Measurements from ENCODE around the gene TAT.

Gene TAT

DNA sequence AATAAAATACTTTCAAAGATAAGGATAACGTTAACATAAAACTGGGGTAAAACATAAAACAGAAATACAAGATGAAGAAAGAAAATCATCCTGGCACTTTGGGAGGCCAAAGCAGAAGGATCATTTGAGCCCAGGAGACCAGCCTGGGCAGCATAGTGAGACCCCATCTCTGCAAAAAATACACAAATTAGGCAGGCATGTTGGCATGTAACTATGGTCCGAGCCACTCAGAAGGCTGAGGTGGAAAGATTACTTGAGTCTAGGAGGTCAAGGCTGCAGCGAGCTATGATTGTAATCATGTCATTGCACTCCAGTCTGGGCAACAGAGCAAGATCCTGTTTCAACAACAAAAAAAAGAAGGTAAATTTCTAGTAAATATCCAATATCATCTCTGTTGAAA is 19.6 kb downstream of the TAT start:
- TF ChIP-seq, protein P1, sequence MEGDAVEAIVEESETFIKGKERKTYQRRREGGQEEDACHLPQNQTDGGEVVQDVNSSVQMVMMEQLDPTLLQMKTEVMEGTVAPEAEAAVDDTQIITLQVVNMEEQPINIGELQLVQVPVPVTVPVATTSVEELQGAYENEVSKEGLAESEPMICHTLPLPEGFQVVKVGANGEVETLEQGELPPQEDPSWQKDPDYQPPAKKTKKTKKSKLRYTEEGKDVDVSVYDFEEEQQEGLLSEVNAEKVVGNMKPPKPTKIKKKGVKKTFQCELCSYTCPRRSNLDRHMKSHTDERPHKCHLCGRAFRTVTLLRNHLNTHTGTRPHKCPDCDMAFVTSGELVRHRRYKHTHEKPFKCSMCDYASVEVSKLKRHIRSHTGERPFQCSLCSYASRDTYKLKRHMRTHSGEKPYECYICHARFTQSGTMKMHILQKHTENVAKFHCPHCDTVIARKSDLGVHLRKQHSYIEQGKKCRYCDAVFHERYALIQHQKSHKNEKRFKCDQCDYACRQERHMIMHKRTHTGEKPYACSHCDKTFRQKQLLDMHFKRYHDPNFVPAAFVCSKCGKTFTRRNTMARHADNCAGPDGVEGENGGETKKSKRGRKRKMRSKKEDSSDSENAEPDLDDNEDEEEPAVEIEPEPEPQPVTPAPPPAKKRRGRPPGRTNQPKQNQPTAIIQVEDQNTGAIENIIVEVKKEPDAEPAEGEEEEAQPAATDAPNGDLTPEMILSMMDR (IDR thresholded peaks at IDR 0.05; ENCODE audit: insufficient read depth, low read depth, low read length, missing control alignments): no peak
- H3K4me3 ChIP-seq (ENCODE audit: low read depth, low read length): no peak overlapping the region
- no peak for DNase-seq (ENCODE audit: low read depth)

DNA sequence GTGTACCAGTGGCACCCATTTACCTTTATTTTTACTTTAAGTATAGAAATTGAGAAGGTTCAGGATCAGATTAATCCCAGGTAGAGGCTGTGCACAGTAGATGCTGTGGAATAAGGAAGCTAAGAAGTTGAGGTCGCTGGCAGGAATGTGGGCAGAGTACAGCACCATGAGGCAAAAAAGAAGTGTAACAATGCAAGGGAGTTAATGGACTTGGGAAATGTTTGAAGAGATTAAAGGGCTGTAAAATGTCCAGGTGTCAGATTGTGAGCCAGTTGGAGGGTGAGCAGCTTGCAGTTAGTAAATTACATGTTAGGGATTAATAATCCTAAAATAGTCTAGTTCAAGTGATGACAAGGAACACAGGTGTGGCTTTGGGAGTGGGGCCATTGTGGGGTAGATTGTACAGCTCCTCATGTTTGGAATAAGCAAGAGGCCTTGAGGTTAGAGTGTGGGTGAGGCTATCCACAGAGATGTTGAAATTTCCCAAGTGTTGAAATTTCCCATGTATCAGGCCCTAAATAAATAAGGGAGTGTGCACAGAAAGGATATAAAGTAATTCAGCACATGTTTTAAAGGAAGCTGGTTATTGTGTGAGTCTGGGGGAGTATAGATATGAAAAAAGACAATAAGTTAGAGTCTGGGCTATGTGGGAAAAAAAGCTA is 21.5 kb downstream of the TAT start:
- TF ChIP-seq, protein P1 (IDR thresholded peaks at IDR 0.05; ENCODE audit: insufficient read depth, low read depth, low read length, missing control alignments): no peak
- no peak for DNase-seq (ENCODE audit: low read depth)
- H3K4me3 ChIP-seq (ENCODE audit: low read depth, low read length): no peak overlapping the region

DNA sequence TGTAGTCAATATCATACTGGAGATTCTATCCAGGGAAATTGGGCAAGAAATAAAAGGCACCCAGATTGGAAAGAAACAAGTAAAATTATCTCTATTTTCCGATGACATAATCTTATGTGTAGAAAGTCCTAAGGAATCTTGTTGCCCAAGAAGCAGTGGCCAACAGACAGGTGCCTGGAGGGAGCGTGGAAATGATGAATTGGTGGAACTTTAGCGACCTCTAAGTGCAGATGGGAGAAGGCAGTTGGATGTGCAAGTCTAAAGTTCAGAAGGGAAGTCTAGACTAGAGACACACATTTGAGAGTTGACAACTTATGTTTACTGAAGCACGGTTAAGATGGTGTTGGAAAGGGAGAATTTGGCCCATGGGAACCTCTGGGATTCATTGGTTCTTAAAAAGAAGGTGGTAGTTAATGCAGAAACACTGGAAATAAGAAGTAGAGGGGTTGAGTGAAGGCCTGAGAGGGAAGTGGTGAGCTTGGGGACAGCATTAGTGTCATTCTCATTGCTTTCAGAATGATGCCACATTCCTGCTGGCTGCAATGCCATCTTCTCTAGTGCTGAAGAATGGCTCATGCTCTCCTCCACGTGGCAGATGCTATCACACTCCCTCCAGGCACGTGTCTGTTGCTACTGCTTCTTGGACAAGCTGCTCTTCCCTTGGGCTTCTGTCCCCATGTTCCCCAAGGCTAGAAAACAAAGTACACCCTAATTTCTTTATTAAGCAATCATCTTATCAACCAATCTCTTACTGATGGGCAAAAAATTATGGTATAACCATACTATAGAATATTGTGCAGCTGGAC is 24.0 kb downstream of the TAT start:
- H3K4me3 ChIP-seq (ENCODE audit: low read depth, low read length): no peak overlapping the region
- TF ChIP-seq, protein P1 (IDR thresholded peaks at IDR 0.05; ENCODE audit: insufficient read depth, low read depth, low read length, missing control alignments): peak; percentile 9
- no peak for DNase-seq (ENCODE audit: low read depth)

DNA sequence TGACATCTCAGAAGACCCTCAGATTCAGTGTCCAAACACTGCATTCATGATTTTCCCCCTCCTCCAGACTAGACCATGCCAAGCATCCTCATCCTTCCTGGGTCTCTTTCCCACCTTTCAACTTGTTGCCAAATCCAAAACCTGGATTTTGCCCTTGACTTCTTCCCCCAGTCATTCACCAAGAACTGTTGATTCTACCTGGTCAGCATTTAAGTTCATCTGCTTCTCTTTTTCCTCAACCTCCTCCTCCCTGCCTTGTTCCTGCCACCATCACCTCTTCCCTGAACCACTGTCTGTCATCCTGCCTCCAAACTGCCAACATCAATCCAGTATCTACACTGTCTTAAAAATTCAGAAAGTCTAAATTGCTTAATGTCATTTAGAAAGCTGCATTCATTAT is 29.7 kb downstream of the TAT start:
- no peak overlapping the region for H3K4me3 ChIP-seq (ENCODE audit: low read depth, low read length)
- DNase-seq (ENCODE audit: low read depth): no peak
- TF ChIP-seq, protein P1 (IDR thresholded peaks at IDR 0.05; ENCODE audit: insufficient read depth, low read depth, low read length, missing control alignments): no peak

DNA sequence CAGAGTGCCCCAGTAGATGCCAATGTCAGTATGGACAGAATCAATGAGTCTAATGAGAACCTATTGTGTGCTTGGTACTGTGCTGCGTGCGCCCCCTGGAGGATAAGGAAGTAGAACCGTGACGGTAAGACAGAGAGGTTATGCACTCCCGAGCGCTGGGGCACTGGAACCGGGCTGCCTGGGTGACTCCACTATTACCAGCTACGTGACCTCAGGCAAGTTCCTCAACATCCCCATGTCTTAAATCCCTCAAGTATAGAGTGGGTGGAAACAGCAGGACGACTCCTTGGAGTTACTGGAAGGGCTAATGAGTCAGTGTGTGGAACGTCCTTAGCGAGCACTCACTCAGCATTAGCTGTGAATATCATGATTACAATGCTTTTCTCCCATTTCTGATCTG is 34.5 kb downstream of the TAT start:
- DNase-seq (ENCODE audit: low read depth): peak; percentile 81
- H3K4me3 ChIP-seq (ENCODE audit: low read depth, low read length): no peak overlapping the region
- TF ChIP-seq, protein P1 (IDR thresholded peaks at IDR 0.05; ENCODE audit: insufficient read depth, low read depth, low read length, missing control alignments): peak; percentile 84

DNA sequence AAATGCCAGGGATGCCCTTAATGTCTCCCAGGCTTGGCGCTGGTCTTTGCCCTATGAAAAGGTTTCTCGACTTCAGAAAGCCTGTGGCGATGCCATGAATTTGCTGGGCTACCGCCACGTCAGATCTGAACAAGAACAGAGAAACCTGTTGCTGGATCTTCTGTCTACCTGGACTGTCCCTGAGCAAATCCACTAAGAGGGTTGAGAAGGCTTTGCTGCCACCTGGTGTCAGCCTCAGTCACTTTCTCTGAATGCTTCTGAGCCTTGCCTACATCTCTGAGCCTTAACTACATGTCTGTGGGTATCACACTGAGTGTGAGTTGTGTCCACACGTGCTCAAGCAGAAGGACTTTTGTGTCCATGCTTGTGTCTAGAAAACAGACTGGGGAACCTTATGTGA is 39.2 kb downstream of the TAT start:
- TF ChIP-seq, protein P1 (IDR thresholded peaks at IDR 0.05; ENCODE audit: insufficient read depth, low read depth, low read length, missing control alignments): peak; percentile 85
- no peak overlapping the region for H3K4me3 ChIP-seq (ENCODE audit: low read depth, low read length)
- DNase-seq (ENCODE audit: low read depth): peak; percentile 82

All from GM12865 (cell line).